Ascending aorta (tissue), 2 donors: ENCODE measurements around the gene PNRC2. TPM values are rescaled to one million over a fixed set of nuclear protein-coding genes. Genes with fewer than 3 reads are reported as not detected.
A peak's percentile ranks its signal among the peaks of the same experiment; 100 is the strongest.

ENCODE experiments used
- DNase-seq, 2 donors: peaks; one replicate each; pipeline ENCODE4 v3.0.0-alpha.2; 2019; ENCODE audit warnings: low spot score in 2 of 2
- H3K27ac ChIP-seq, 2 donors: fragments of 200-600 bp; sonication (generic); one replicate each; pipeline ENCODE4 v1.5.1; 2016 to 2017; ENCODE audit warnings: mild to moderate bottlenecking in 1 of 2
- H3K27me3 ChIP-seq: fragments of 200-600 bp; sonication (generic); one replicate; pipeline ENCODE4 v1.5.1; 2017
- H3K36me3 ChIP-seq, 2 donors: fragments of 200-600 bp; sonication (generic); one replicate each; pipeline ENCODE4 v1.5.1; 2016
- H3K4me1 ChIP-seq, 2 donors: fragments of 200-600 bp; sonication (generic); one replicate each; pipeline ENCODE4 v1.5.1; 2016 to 2017; ENCODE audit warnings: mild to moderate bottlenecking in 1 of 2
- H3K4me3 ChIP-seq, 2 donors: fragments of 200-600 bp; sonication (generic); one replicate each; pipeline ENCODE4 v1.5.1; 2016 to 2017; ENCODE audit warnings: mild to moderate bottlenecking in 1 of 2
- H3K9me3 ChIP-seq, 2 donors: fragments of 200-600 bp; sonication (generic); one replicate each; pipeline ENCODE4 v1.5.1; 2016
- intact Hi-C: fragments of 100-400 bp; cut with DNase I; formaldehyde crosslinking; loops from one replicate; pipeline ENCODE4 v1.15.1; 2023
- total RNA-seq: library from RNA; depleted of rRNA; stranded (reverse); fragments of >200 nt; gene quantifications from one replicate; pipeline ENCODE4 v1.1.0, GENCODE V29; 2016
- TF ChIP-seq, protein P1 (sequence below), 3 experiments: fragments of 200-600 bp in 2 of 3; fragments of 450-650 bp in 1 of 3; sonication (generic) in 2 of 3; IDR thresholded peaks; one replicate each; pipeline ENCODE4 v1.5.1; 2016 to 2019; ENCODE audit warnings: antibody characterized with exemption in 3 of 3, mild to moderate bottlenecking in 1 of 3, moderate library complexity in 1 of 3

Gene PNRC2
- total RNA-seq, 1 donor from 2014 or later, result 62.7 TPM

DNA sequence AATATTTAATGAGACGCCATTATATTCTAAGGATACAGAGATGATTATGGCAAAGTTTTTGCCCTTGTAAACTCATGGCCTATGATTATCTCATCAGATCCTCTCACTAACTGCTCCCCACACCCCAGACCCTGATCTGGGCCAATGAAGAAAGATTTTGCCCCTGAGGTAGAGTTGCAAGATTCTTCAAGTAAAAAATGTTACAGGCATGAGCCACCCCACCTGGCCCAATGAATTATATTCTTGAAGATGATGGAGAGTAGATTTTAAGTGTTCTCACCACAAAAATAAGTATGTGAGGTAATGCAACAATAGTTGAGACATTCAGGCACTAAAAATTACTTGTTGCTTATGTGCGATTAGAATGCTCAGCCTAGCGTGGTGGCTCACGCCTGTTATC is 44.7 kb upstream of the PNRC2 start:
- Histone ChIP-seq H3K4me1 (peaks cover 0 to 1% of the 10 kb centered on the region in 2 donors), H3K27ac (no peak overlapping the region), H3K4me3 (no peak overlapping the region), H3K27me3 (no peaks in the 10 kb centered on the region), H3K9me3 (no peaks in the 10 kb centered on the region), H3K36me3 (no peaks in the 10 kb centered on the region)
- intact Hi-C loops, result loop anchor here (10.0 kb wide), 2 partner anchors 50 to 100 kb away; partner anchors contain the start of gene FUCA1
- TF ChIP-seq, protein P1, sequence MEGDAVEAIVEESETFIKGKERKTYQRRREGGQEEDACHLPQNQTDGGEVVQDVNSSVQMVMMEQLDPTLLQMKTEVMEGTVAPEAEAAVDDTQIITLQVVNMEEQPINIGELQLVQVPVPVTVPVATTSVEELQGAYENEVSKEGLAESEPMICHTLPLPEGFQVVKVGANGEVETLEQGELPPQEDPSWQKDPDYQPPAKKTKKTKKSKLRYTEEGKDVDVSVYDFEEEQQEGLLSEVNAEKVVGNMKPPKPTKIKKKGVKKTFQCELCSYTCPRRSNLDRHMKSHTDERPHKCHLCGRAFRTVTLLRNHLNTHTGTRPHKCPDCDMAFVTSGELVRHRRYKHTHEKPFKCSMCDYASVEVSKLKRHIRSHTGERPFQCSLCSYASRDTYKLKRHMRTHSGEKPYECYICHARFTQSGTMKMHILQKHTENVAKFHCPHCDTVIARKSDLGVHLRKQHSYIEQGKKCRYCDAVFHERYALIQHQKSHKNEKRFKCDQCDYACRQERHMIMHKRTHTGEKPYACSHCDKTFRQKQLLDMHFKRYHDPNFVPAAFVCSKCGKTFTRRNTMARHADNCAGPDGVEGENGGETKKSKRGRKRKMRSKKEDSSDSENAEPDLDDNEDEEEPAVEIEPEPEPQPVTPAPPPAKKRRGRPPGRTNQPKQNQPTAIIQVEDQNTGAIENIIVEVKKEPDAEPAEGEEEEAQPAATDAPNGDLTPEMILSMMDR (IDR thresholded peaks at IDR 0.05), result no peak
- DNase-seq, result no peak

DNA sequence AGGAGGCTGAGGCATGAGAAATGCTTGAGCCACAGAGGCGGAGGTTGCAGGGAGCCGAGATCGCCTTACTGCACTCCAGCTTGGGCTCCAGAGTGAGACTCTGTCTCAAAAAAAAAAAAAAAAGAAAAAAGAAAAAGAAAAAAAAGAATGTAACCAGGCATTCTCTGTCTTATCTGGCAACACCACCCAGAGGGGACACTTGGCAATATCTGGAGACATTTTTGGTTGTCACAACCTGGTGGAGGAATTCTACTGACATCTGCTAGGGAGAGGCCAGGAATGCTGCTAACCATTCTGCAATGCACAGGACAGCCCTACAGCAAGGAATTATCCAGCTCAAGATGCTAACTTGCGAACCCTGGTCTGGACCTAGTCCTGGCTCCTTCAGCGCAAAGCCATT is 44.2 kb upstream of the PNRC2 start:
- no peak overlapping the region for H3K27ac ChIP-seq
- H3K9me3 ChIP-seq, result no peaks in the 10 kb centered on the region
- TF ChIP-seq, protein P1 (IDR thresholded peaks at IDR 0.05), result no peak
- H3K4me1 ChIP-seq, result peaks cover 0 to 7% of the 10 kb centered on the region in 2 donors
- intact Hi-C loops, result loop anchor here (10.0 kb wide), 2 partner anchors 51 to 101 kb away; partner anchors contain the start of gene FUCA1
- no peak overlapping the region for H3K4me3 ChIP-seq
- no peaks in the 10 kb centered on the region for H3K27me3 ChIP-seq
- no peaks in the 10 kb centered on the region for H3K36me3 ChIP-seq
- no peak for DNase-seq

DNA sequence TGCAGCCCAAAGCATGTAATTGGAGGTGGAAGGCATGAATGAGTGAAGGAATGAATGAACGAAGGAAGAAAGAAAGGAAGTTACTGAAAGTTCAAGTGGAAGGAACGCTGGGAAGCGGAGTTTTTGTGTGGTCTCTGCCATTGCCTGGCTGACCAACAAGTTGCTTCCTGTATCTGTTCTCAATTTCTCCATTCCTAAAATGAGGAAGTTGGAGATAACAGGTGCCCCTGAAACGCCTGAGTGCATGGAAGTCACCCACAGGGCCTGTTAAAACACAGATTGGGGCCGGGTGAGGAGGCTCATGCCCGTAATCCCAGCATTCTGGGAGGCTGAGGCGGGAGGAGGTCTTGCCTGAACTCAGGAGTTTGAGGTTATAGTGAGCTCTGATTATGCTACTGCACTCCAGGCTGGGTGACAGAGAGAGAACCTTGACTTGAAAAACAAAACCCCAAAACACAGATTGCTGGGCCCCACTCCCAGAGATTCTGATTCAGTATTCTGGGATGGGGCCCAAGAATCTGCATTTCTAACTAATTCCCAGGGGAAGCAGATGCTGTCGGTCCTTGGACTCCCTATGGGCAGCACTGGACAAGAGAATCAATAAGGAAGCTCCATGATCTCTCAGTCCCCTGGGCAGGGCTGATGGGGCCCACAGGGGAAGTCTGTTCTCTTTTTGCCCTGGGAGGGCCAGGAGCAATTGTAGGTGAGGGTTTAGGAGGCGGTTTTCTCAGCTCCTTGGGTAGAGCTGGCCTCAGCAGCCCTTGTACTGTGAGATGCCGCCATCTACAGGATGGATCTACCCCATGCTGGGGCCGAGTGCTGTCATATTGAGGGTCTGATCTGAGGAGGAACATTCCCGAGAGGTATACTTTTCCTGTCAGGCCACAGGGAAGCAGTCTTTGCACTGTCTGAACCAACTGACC is 43.2 kb upstream of the PNRC2 start:
- H3K4me3 ChIP-seq, result no peak overlapping the region
- intact Hi-C loops, result loop anchor here (2.0 to 10.0 kb wide), 3 partner anchors 52 to 144 kb away; partner anchors contain the start of gene FUCA1
- DNase-seq, result peak; percentile 15 to 78

DNA sequence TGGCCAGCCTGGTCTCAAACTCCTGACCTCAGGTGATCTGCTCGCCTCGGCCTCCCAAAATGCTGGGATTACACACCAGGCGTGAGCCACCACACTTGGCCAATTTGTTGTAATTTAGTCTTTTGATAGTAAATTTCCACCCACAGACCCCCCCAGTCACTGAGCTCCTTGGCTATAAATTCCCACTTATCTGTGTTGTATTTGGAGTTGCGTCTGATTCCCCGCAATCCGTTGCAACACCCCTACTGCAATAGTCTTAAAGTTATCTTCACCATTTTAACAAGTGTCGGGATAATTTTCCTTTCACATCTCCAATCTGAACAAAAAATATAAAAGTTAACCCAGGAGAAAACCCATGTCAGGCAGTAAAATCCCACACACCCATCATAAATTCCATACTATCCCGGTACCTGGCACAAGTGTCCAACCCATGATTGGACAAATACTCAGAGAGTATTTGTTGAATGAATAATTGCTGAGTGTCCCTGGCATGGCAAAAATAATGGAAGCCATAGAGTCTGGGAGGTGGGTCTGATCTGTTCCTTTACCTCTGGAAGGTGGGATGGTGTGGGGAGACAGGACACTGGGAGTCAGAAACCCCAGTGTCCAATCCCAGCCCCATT is 37.2 kb upstream of the PNRC2 start:
- H3K36me3 ChIP-seq, result no peaks in the 10 kb centered on the region
- no peak overlapping the region for H3K4me3 ChIP-seq
- peak in 1 of 2 donors; percentile 60 for DNase-seq
- no peaks in the 10 kb centered on the region for H3K27me3 ChIP-seq
- intact Hi-C loops, result loop anchor here (5.0 kb wide), 1 partner anchor 190 kb away; the partner anchor contains the start of gene MYOM3
- peak overlapping the region; percentile 10 to 88 for H3K27ac ChIP-seq
- no peaks in the 10 kb centered on the region for H3K9me3 ChIP-seq
- TF ChIP-seq, protein P1 (IDR thresholded peaks at IDR 0.05), result no peak
- peaks cover 3 to 26% of the 10 kb centered on the region in 2 donors for H3K4me1 ChIP-seq

More for the DNA sequence above, 43.2 kb upstream of the PNRC2 start:
- H3K36me3 ChIP-seq, result no peaks in the 10 kb centered on the region
- H3K27me3 ChIP-seq, result no peaks in the 10 kb centered on the region
- H3K9me3 ChIP-seq, result no peaks in the 10 kb centered on the region
- H3K27ac ChIP-seq, result no peak overlapping the region
- peaks cover 0 to 17% of the 10 kb centered on the region in 2 donors for H3K4me1 ChIP-seq
- TF ChIP-seq, protein P1 (IDR thresholded peaks at IDR 0.05), result peak; percentile 30 to 69 (median 61)

DNA sequence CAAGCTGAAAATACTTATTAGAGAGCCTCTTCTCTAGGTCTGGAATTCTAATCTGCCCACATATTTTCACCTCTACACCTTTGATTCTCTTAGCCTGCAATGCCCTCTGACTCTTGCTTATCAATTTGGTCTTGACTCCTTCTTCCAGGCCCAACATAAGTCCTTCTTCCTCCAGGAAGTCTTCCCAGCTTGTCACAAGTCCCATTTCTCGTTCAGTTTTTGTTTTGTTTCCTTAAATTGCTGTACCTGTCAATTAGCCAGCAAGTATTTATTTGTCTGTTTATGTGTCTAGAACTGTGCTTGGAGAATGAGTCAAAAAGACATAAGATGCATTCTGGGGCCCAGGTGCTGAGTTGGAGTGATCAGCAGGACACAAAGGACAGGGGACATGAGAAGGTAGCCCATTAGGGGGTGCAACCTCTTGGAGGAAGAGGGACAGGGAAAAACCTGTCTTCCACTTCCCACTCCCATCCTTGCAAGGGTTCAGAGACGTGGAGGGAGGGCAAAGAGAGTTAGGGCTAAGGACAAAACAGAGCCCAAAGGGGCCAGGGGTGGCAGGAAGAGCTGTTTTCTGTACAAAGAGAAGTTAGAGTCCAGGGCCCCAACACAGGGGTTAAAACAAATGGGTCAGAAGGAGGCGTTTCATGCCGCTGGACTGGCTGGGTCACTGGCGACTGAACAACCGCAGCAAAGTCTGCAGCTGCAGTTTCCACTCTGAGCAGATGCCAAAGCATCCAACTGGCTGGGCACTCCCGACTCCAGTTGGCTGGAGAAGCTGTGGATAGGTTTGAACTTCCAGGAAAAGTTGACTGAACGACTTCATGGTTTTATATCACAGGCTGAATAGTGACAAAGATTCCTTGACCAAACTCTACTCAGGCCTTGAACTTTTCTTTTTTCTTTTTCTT is 35.8 kb upstream of the PNRC2 start:
- peak overlapping the region; percentile 62 to 77 for H3K27ac ChIP-seq
- intact Hi-C loops, result loop anchor here (5.0 kb wide), 1 partner anchor 188 kb away; the partner anchor contains the start of gene MYOM3
- no peaks in the 10 kb centered on the region for H3K36me3 ChIP-seq
- H3K4me1 ChIP-seq, result peaks cover 3 to 26% of the 10 kb centered on the region in 2 donors
- TF ChIP-seq, protein P1 (IDR thresholded peaks at IDR 0.05), result no peak
- H3K27me3 ChIP-seq, result no peaks in the 10 kb centered on the region
- H3K9me3 ChIP-seq, result no peaks in the 10 kb centered on the region
- no peak overlapping the region for H3K4me3 ChIP-seq
- peak in 1 of 2 donors; percentile 77 for DNase-seq
